NCI-H2196 (cell line): ENCODE data around the gene SETDB2.
A peak's percentile ranks its signal among the peaks of the same experiment; 100 is the strongest.
"Not testable (repeated sequence)": the region's sequence is repeated elsewhere in the genome, so short reads cannot be mapped to it uniquely, and the experiment has no call there.

Experiments used
- DNase-seq: peaks from one replicate; lab custom pipeline; 2025; ENCODE audit not compliant: unreplicated experiment; lab: John Stamatoyannopoulos, UW

Gene SETDB2

DNA sequence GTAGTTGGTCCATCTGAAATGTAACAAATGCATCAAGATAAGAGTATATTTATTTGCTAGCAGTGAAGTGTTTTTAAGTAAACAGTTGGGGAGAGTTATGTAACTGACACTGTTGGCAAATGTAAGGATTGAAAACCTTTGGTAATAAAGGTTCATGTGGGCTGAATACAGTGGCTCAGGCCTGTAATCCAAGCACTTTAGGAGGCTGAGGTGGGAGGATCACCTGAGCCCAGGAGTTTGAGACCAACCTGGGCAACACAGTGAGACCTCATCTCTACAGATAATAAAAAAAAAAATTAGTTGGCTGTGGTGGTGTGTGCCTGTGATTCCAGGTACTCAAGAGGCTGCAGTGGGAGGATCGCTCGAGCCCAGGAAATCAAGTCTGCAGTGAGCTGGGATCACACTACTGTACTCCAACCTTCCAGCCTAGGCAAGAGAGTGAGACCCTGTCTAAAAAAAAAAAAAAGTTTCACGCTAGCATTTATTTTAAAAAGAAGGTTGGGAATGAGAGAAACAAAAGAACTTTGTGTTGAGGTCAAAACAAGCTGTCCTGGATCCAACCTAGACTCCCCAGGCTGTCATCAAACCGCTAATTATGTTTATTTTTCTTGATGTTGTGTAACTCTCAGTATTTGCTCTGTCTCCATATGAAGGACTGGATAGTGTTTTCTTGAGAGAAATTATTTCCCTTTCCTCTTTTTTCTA lies 20.7 kb downstream of the SETDB2 start:
- no peak for DNase-seq

DNA sequence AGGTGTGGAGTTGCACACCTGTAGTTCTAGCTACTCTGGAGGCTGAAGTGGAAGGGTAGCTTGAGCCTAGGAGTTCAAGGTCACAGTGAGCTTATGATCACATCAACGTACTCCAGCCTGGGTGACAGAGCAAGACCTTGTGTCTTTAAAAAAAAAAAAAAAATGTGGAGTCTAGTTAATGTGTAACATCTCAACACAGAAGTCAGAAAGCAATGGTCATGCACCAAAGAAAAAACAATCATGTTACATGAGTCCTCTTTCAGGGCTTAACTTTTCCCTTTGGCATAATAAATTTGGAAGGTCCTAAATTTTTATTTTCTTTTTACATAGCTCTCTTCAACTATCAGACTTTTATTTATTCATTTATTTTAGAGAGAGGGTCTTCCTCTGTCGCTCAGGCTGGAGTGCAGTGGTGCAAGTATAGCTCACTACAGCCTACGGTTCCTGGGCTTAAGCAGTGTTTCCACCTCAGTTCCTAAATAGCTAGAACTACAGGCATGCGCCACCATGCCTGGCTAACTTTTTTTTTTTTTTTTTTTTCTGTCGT lies 22.3 kb downstream of the SETDB2 start:
- no peak for DNase-seq

GRCh38 chr13:49472186-49472585 lies 28.1 kb downstream of the SETDB2 start:
- no peak for DNase-seq

DNA sequence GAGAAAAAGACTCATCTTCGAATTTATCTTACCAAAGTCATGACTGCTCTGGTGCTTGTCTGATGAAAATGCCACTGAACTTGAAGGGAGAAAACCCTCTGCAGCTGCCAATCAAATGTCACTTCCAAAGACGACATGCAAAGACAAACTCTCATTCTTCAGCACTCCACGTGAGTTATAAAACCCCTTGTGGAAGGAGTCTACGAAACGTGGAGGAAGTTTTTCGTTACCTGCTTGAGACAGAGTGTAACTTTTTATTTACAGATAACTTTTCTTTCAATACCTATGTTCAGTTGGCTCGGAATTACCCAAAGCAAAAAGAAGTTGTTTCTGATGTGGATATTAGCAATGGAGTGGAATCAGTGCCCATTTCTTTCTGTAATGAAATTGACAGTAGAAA lies 32.5 kb downstream of the SETDB2 start:
- no peak for DNase-seq

GRCh38 chr13:49481788-49482187 lies 37.7 kb downstream of the SETDB2 start:
- no peak for DNase-seq

- DNase-seq = no peak
These were observed 44.5 kb downstream of the SETDB2 start for GRCh38 chr13:49488563-49488962.

GRCh38 chr13:49494645-49495044 lies 50.6 kb downstream of the SETDB2 start:
- no peak for DNase-seq

GRCh38 chr13:49495783-49496762 lies 52.0 kb downstream of the SETDB2 start, which contains the start of gene PHF11:
Gene PHF11, plus strand, starts transcription at chr13:49495953. Its CDS starts 49 bp downstream, at chr13:49496002.
- DNase-seq = peak; percentile 17

DNA sequence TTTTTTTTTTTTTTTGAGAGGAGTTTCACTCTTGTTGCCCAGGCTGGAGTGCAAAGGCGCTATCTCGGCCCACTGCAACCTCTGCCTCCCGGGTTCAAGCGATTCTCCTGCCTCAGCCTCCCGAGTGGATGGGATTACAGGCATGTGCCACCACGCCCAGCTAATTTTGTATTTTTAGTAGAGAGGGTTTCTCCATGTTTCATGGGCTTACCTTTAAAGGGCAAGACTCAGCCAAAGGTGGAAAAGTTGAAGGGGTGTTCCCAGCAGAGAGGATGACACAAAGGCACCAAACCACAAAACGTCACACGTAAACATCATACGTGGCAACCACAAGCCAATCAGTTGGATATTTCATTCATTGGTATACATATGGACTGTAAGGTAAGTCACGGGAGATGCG lies 52.8 kb downstream of the SETDB2 start:
- not testable (repeated sequence) for DNase-seq

GRCh38 chr13:49497272-49497671 lies 53.2 kb downstream of the SETDB2 start:
- DNase-seq = no peak

GRCh38 chr13:49498206-49498605 lies 54.1 kb downstream of the SETDB2 start:
- no peak for DNase-seq

DNA sequence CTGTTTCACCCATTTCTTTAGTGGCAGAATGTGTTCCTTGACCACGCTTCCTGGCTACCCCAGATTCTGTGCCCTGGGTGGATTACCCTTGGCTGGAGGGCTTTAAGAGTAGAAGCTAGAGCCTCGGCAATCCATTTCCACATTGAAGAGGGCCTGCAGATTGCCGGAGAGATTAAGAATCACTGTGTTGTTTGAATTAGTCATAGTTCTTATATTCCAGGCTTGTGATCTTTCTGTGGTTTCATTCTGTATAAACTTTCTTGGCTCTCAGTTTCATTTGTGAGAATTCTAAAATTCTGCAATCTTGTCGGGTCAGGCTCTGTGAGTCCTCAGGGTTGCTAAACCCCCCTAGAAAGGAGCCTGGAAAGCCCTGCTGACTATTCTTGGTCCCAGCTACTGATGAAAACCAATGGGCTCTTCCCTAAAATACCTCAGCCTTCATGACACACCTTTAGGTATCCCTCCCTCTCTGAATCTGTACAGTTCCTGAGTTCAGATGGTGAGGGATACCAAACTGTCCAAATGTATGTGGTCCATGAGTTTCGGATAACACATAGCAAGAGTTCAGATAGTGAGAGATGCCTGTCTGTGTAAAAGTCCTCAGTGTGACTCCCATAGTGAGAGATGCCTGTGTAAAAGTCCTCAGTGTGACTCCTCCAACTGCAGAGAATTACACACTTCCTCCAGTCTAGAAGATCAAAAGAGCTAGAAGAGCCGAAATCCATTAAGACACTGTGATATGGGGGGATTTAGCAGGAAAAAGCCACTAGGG lies 56.0 kb downstream of the SETDB2 start:
- DNase-seq = no peak

DNA sequence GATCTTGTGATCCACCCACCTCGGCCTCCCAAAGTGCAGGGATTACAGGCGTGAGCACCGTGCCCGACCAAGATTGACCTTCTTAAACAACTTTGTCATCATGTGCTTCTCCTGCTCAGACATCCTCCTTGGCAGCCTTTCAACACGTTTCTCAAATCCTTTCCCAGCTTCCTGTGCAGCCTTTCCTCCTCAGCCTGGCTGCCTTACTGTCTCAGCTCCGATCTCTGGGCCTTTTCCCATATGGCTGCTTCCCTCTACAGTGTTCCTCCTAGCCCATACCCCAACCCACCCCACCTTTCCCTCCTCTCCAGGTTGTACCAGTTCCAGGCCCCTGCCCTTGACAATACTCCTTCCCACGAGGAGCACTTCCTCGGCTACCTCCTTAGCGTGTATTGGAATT lies 58.9 kb downstream of the SETDB2 start:
- DNase-seq = no peak

DNA sequence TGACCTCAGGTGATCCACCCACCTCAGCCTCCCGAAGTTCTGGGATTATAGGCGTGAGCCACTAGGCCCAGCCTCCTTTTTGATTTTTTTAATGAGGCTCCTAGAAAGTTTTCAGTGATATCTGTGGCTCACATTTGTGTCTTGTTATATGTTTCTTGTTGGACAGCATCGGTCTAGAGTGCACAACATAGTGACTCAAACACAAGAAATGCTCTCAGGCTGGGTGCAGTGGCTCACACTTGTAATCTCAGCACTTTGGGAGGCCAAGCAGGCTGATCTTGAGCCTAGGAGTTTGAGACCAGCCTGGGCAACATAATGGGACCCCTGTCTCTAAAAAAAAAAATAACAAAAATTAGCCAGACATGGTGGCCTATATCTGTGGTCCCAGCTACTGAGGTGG lies 59.9 kb downstream of the SETDB2 start:
- DNase-seq = no peak

DNA sequence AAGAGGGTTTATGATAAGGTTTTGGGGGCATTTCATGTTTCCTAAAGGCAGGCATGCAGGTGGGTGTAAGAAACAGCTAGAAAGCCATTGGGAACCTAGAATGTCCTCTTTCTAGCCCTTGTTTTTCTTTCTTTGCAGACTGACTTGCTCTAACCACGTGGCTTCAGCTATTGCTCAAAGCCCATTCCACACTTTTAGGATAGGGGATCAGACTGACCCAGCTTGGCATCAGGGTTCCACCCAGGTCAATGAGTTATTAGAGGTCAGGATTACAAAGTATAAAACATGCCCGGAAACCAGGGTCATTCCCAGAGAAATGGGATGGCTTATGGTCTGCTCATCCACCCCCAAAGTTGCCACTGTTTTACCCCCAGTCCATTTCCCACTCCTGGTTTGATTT lies 68.5 kb downstream of the SETDB2 start:
- no peak for DNase-seq

- no peak for DNase-seq
These were observed 72.4 kb downstream of the SETDB2 start for GRCh38 chr13:49516467-49516866.

- DNase-seq = no peak
These were observed 73.4 kb downstream of the SETDB2 start for GRCh38 chr13:49517461-49517860.

- no peak for DNase-seq
These were observed 77.2 kb downstream of the SETDB2 start for GRCh38 chr13:49521224-49521623.

DNA sequence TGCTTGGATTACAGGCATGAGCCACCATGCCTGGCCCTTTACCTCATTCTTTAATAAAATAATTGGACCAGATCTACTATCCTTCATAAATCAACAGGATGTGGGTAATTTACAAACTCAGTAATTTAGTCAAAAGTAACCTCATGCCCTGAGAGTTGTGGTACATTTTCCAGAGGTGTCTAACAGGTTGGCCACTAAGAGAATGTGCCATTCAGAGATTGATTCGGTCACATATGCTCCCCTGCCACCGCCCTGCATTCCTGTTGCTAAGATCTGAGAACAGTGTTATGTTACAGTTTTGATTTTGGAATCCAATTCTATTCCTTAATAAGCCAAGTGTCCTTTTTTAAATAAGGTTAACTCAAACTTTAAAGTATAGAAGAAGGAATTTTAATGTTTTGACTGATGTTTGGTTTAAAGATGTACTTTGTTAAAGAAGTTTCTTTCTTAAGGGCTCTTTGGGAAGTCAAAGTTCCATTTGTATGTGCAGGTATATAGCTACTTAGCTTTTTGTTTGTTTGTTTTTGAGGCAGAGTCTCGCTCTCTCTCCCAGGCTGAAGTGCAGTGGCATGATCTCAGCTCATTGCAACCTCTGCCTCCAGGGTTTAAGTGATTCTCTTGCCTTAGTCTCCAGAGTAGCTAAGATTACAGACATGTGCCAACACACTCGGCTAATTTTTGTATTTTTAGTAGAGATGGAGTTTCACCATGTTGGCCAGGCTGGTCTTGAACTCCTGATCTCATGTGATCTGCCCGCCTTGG lies 80.8 kb downstream of the SETDB2 start:
- no peak for DNase-seq

DNA sequence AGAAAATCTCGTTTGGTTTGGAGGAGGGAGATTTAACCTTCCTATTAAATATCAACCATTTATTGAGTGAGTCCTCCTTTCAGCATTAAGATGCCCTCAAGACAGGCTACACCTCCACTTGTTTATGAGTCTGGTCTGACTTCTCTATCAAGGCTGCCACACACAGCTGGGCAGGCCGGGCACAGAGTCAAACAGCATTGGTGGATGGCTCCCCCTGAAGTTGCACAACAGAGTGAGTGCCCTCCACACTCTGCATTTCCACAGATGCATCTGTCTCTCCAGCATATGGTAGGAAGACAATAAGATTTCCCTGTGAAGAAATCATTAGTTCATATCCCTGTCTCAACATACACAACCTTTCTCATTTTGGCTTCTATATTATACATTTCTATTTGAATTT lies 83.0 kb downstream of the SETDB2 start:
- no peak for DNase-seq
